Muscle of leg (tissue), 16 donors: Measurements from ENCODE around the gene PARP16. TPM values are rescaled to one million over a fixed set of nuclear protein-coding genes. Genes with fewer than 3 reads are reported as not detected.
A peak's percentile ranks its signal among the peaks of the same experiment; 100 is the strongest.

ENCODE experiments used
- DNase-seq: peaks from one replicate; pipeline ENCODE4 v3.0.0; 2013
- H3K27ac ChIP-seq: one replicate; pipeline ENCODE4 v1.5.1; 2013; ENCODE audit warnings: mild to moderate bottlenecking, low read length, control low read depth
- H3K27me3 ChIP-seq: one replicate; pipeline ENCODE4 v1.6.1; 2013; ENCODE audit warnings: low read length; ENCODE audit not compliant: control insufficient read depth, insufficient read depth
- H3K36me3 ChIP-seq: one replicate; pipeline ENCODE4 v1.6.1; 2013; ENCODE audit warnings: low read length; ENCODE audit not compliant: control insufficient read depth, insufficient read depth
- H3K4me1 ChIP-seq: one replicate; pipeline ENCODE4 v1.6.1; 2013; ENCODE audit warnings: low read length; ENCODE audit not compliant: control insufficient read depth, insufficient read depth
- H3K4me3 ChIP-seq: one replicate; pipeline ENCODE4 v1.5.1; 2013; ENCODE audit warnings: low read length, control low read depth
- H3K9me3 ChIP-seq: replicated peaks from 2 replicates; pipeline ENCODE4 v1.6.1; 2013; ENCODE audit warnings: low read depth, low read length; ENCODE audit not compliant: control insufficient read depth
- WGBS: methylation state at CpG from one replicate; pipeline ENCODE4 v1.1.5; 2013; ENCODE audit warnings: missing lambda C conversion rate; ENCODE audit not compliant: insufficient coverage; 5-methylcytosine and 5-hydroxymethylcytosine counted together
- long read RNA-seq, 11 donors: transcript quantifications; one replicate each; lab custom pipeline, GENCODE V29; 2026
- polyA plus RNA-seq, 8 donors: library from polyadenylated mRNA; unstranded; fragments of 120-200 nt; gene quantifications; one replicate each; pipeline versions ENCODE4 v1.2.1 to v1.2.3, GENCODE V29; 2013; ENCODE audit warnings: inconsistent platforms in 1 of 8, low replicate concordance in 1 of 8; ENCODE audit not compliant: insufficient read length in 8 of 8, insufficient read depth in 1 of 8
- total RNA-seq: library from RNA; stranded (reverse); fragments of 120-200 nt; gene quantifications from one replicate; pipeline ENCODE4 v1.2.4, GENCODE V29; 2013

PARP16 gene
- total RNA-seq (9.0 TPM), polyA plus RNA-seq (10 to 100 TPM; 10.4 to 14.6 (median 11.7) TPM)
- long read RNA-seq, donor 1, partial matches to known transcripts = 0 of 2 reads
- long read RNA-seq, donor 1, other reads (novel, unspliced or antisense) = 0 of 2 reads
- long read RNA-seq, donor 2 = 0 reads
- long read RNA-seq, donor 3, partial matches to known transcripts = 0 of 1 reads
- long read RNA-seq, donor 3, other reads (novel, unspliced or antisense) = 0 of 1 reads
- long read RNA-seq, donor 4, partial matches to known transcripts = 0 of 3 reads
- long read RNA-seq, donor 4, other reads (novel, unspliced or antisense) = 0 of 3 reads
- long read RNA-seq, donor 5, transcript PARP16-206 (6 exons, 2,343 nt) = major isoform, 5 of 13 reads
- long read RNA-seq, donor 5, partial matches to known transcripts = 6 of 13 reads
- long read RNA-seq, donor 5, other reads (novel, unspliced or antisense) = 0 of 13 reads
- long read RNA-seq, donor 6, partial matches to known transcripts = 0 of 3 reads
- long read RNA-seq, donor 6, other reads (novel, unspliced or antisense) = 0 of 3 reads
- long read RNA-seq, donor 7, partial matches to known transcripts = 0 of 2 reads
- long read RNA-seq, donor 7, other reads (novel, unspliced or antisense) = 0 of 2 reads
- long read RNA-seq, donor 8, partial matches to known transcripts = 0 of 1 reads
- long read RNA-seq, donor 8, other reads (novel, unspliced or antisense) = 0 of 1 reads
- long read RNA-seq, donor 9, partial matches to known transcripts = 0 of 2 reads
- long read RNA-seq, donor 9, other reads (novel, unspliced or antisense) = 0 of 2 reads
- long read RNA-seq, donor 10, partial matches to known transcripts = 0 of 4 reads
- long read RNA-seq, donor 10, other reads (novel, unspliced or antisense) = 0 of 4 reads
- long read RNA-seq, donor 11, partial matches to known transcripts = 0 of 4 reads
- long read RNA-seq, donor 11, other reads (novel, unspliced or antisense) = 0 of 4 reads

- peak; percentile 94 for DNase-seq
- Histone ChIP-seq H3K36me3 (peaks cover 13% of the 10 kb centered on the region), H3K4me3 (peak within 1 kb of the TSS; percentile 72), H3K27ac (peak within 1 kb of the TSS; percentile 93), H3K9me3 (no peaks in the 10 kb centered on the region), H3K4me1 (peaks cover 18% of the 10 kb centered on the region), H3K27me3 (no peaks in the 10 kb centered on the region)
- WGBS = 3% methylated on average over 61 of the region's 62 CpGs
Observed at GRCh38 chr15:65286704-65287519, at the start of gene PARP16. Gene PARP16 (minus strand): TSS chr15:65286883. CDS start chr15:65286426, 457 bp downstream.

- DNase-seq = no peak
- Histone ChIP-seq H3K36me3 (peaks cover 3% of the 10 kb centered on the region), H3K4me1 (peaks cover 15% of the 10 kb centered on the region), H3K4me3 (no peak overlapping the region), H3K27me3 (no peaks in the 10 kb centered on the region), H3K9me3 (no peaks in the 10 kb centered on the region), H3K27ac (no peak overlapping the region)
- WGBS = 84% methylated on average over 9 of the region's 19 CpGs
Observed at GRCh38 chr15:65335278-65336055, 48.8 kb upstream of the PARP16 start.

GRCh38 chr15:65334586-65335231 lies 48.0 kb upstream of the PARP16 start:
- Histone ChIP-seq H3K27ac (no peak overlapping the region), H3K4me3 (no peak overlapping the region), H3K9me3 (no peaks in the 10 kb centered on the region), H3K27me3 (no peaks in the 10 kb centered on the region), H3K4me1 (peaks cover 15% of the 10 kb centered on the region), H3K36me3 (peaks cover 4% of the 10 kb centered on the region)
- WGBS = 64% methylated on average over 15 of the region's 20 CpGs
- no peak for DNase-seq

GRCh38 chr15:65333856-65334255 lies 47.2 kb upstream of the PARP16 start:
- no peaks in the 10 kb centered on the region for H3K9me3 ChIP-seq
- H3K4me3 ChIP-seq = no peak overlapping the region
- no peak for DNase-seq
- WGBS = 63% methylated on average over 4 of the region's 5 CpGs
- peaks cover 13% of the 10 kb centered on the region for H3K36me3 ChIP-seq
- peaks cover 13% of the 10 kb centered on the region for H3K4me1 ChIP-seq
- no peaks in the 10 kb centered on the region for H3K27me3 ChIP-seq
- H3K27ac ChIP-seq = no peak overlapping the region

- Histone ChIP-seq H3K9me3 (no peaks in the 10 kb centered on the region), H3K36me3 (peaks cover 13% of the 10 kb centered on the region), H3K27me3 (no peaks in the 10 kb centered on the region), H3K4me3 (no peak overlapping the region), H3K27ac (no peak overlapping the region), H3K4me1 (peaks cover 12% of the 10 kb centered on the region)
- DNase-seq = no peak
- WGBS = 82% methylated on average over 3 of the region's 16 CpGs
Observed at GRCh38 chr15:65333148-65333820, 46.6 kb upstream of the PARP16 start.

GRCh38 chr15:65332391-65333147 lies 45.9 kb upstream of the PARP16 start:
- Histone ChIP-seq H3K4me1 (peaks cover 7% of the 10 kb centered on the region), H3K36me3 (peaks cover 13% of the 10 kb centered on the region), H3K9me3 (no peaks in the 10 kb centered on the region), H3K27ac (no peak overlapping the region), H3K4me3 (no peak overlapping the region), H3K27me3 (no peaks in the 10 kb centered on the region)
- DNase-seq = no peak
- WGBS = 62% methylated on average over 19 of the region's 31 CpGs

GRCh38 chr15:65331811-65332210 lies 45.1 kb upstream of the PARP16 start:
- no peak for DNase-seq
- Histone ChIP-seq H3K27me3 (no peaks in the 10 kb centered on the region), H3K4me1 (peaks cover 4% of the 10 kb centered on the region), H3K9me3 (no peaks in the 10 kb centered on the region), H3K36me3 (peaks cover 13% of the 10 kb centered on the region), H3K27ac (no peak overlapping the region), H3K4me3 (no peak overlapping the region)
- WGBS = 62% methylated on average over 6 of the region's 7 CpGs

- Histone ChIP-seq H3K4me3 (no peak overlapping the region), H3K27me3 (no peaks in the 10 kb centered on the region), H3K9me3 (no peaks in the 10 kb centered on the region), H3K4me1 (peaks cover 8% of the 10 kb centered on the region), H3K36me3 (peaks cover 13% of the 10 kb centered on the region), H3K27ac (no peak overlapping the region)
- WGBS = 90% methylated on average over 20 of the region's 22 CpGs
- DNase-seq = no peak
Observed at GRCh38 chr15:65330934-65331645, 44.4 kb upstream of the PARP16 start.
